Caco-2 (cell line): ENCODE measurements around the gene NCOR1. TPM values are rescaled to one million over a fixed set of nuclear protein-coding genes. Genes with fewer than 3 reads are reported as not detected.
A peak's percentile ranks its signal among the peaks of the same experiment; 100 is the strongest.

Experiments used
- BruUV-seq: library from RNA; stranded (reverse); fragments of 400-500 nt; replicated peaks from 2 replicates; lab custom pipeline; 2021; lab: Mats Ljungman, UMichigan
- CTCF ChIA-PET: fragments of 300-600 bp; sonication (Branson Sonifier 250); formaldehyde crosslinking; loops from one replicate; lab custom pipeline; 2022; ENCODE audit warnings: antibody characterized with exemption; lab: Charles Lee
- POLR2A ChIA-PET: fragments of 300-600 bp; sonication (Branson Sonifier 250); formaldehyde crosslinking; loops from one replicate; lab custom pipeline; 2022; ENCODE audit warnings: antibody characterized with exemption; lab: Charles Lee
- DNase-seq, 2 experiments: peaks; one replicate each; pipeline versions ENCODE4 v3.0.0 to v3.0.0-alpha.2; 2020 to 2022
- H3K27me3 ChIP-seq: replicated peaks from 2 replicates; pipeline ENCODE4 v1.6.0; 2011; ENCODE audit warnings: low read length; ENCODE audit not compliant: control insufficient read depth, insufficient read depth
- H3K36me3 ChIP-seq: 2 replicates; pipeline ENCODE4 v1.5.1; 2011; ENCODE audit warnings: low read length; ENCODE audit not compliant: control insufficient read depth, insufficient read depth
- H3K4me1 ChIP-seq: fragments of 250-450 bp; sonication (Bioruptor Pico); 2 replicates; pipeline ENCODE4 v1.5.1; 2020; ENCODE audit warnings: mild to moderate bottlenecking
- H3K4me3 ChIP-seq: 2 replicates; pipeline ENCODE4 v1.5.1; 2011; ENCODE audit warnings: low read depth, mild to moderate bottlenecking, control low read depth, low read length
- H3K9me3 ChIP-seq: fragments of 250-450 bp; sonication (Bioruptor Pico); 2 replicates; pipeline ENCODE4 v1.5.1; 2020; ENCODE audit warnings: mild to moderate bottlenecking, moderate library complexity
- H3K27ac Mint-ChIP-seq: one replicate; pipeline ENCODE4 v1.8.0; 2022; ENCODE audit warnings: mixed read lengths; ENCODE audit not compliant: unreplicated experiment
- H3K27me3 Mint-ChIP-seq: one replicate; pipeline ENCODE4 v1.8.0; 2022; ENCODE audit warnings: mixed read lengths; ENCODE audit not compliant: insufficient read depth, unreplicated experiment
- H3K36me3 Mint-ChIP-seq: one replicate; pipeline ENCODE4 v1.8.0; 2022; ENCODE audit warnings: mild to moderate bottlenecking, mixed read lengths; ENCODE audit not compliant: insufficient read depth, unreplicated experiment
- H3K4me1 Mint-ChIP-seq: one replicate; pipeline ENCODE4 v1.8.0; 2022; ENCODE audit warnings: low read depth, mixed read lengths; ENCODE audit not compliant: unreplicated experiment
- H3K4me3 Mint-ChIP-seq: one replicate; pipeline ENCODE4 v1.8.0; 2022; ENCODE audit warnings: mild to moderate bottlenecking, moderate library complexity, mixed read lengths; ENCODE audit not compliant: unreplicated experiment
- H3K9me3 Mint-ChIP-seq: one replicate; pipeline ENCODE4 v1.8.0; 2022; ENCODE audit warnings: mixed read lengths; ENCODE audit not compliant: unreplicated experiment
- intact Hi-C: fragments of 100-400 bp; cut with micrococcal nuclease; formaldehyde crosslinking; loops from one replicate; pipeline ENCODE4 v1.10.0; 2022; ENCODE audit not compliant: unreplicated experiment
- total RNA-seq: library from RNA; stranded (reverse); gene quantifications from 2 replicates; pipeline ENCODE4 v1.2.3, GENCODE V29; 2022
- TF ChIP-seq, protein P1 (sequence below), 2 experiments: fragments of 200-600 bp in 1 of 2; IDR thresholded peaks; 1 replicate in 1 of 2; 2 replicates in 1 of 2; pipeline versions ENCODE4 v1.5.1 to v1.8.0; 2011 to 2022; ENCODE audit warnings: antibody characterized with exemption in 1 of 2, control low read depth in 1 of 2, inconsistent platforms in 1 of 2, low read depth in 1 of 2, low read length in 1 of 2, mild to moderate bottlenecking in 1 of 2, moderate library complexity in 1 of 2; ENCODE audit not compliant: insufficient read depth in 1 of 2, severe bottlenecking in 1 of 2, unreplicated experiment in 1 of 2

Gene NCOR1
- total RNA-seq, 1 experiment from 2014 or later, result 90.8 TPM

DNA sequence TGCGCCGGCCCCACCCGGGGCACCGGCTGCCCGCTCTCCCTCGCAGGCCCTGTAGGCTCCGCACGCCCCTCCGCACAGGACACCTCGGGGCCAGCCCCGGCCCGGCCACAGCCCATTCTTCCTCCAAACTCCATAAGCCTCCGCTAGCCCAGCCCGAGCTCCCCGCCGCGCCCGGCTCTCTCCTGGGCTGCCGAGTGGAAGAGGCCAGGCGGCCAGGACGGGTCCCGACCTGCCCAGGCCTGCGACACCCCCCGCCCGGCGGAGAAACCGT is 397 bp downstream of the NCOR1 start:
- H3K27ac Mint-ChIP-seq, result peak overlapping the region; percentile 53
- H3K36me3 Mint-ChIP-seq, result peaks cover 12% of the 10 kb centered on the region
- CTCF ChIA-PET, result interaction anchor here (1.0 kb wide), 1 partner anchor 216 kb away, joined by 3 read pairs; the partner anchor contains the start of gene ZSWIM7
- Histone ChIP-seq H3K36me3 (no peaks in the 10 kb centered on the region), H3K27me3 (no peaks in the 10 kb centered on the region), H3K4me3 (peak overlapping the region; percentile 71), H3K4me1 (no peaks in the 10 kb centered on the region; the same call in 1 of the 2 replicates), H3K9me3 (no peaks in the 10 kb centered on the region)
- TF ChIP-seq, protein P1, sequence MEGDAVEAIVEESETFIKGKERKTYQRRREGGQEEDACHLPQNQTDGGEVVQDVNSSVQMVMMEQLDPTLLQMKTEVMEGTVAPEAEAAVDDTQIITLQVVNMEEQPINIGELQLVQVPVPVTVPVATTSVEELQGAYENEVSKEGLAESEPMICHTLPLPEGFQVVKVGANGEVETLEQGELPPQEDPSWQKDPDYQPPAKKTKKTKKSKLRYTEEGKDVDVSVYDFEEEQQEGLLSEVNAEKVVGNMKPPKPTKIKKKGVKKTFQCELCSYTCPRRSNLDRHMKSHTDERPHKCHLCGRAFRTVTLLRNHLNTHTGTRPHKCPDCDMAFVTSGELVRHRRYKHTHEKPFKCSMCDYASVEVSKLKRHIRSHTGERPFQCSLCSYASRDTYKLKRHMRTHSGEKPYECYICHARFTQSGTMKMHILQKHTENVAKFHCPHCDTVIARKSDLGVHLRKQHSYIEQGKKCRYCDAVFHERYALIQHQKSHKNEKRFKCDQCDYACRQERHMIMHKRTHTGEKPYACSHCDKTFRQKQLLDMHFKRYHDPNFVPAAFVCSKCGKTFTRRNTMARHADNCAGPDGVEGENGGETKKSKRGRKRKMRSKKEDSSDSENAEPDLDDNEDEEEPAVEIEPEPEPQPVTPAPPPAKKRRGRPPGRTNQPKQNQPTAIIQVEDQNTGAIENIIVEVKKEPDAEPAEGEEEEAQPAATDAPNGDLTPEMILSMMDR (IDR thresholded peaks at IDR 0.05; ENCODE audit: insufficient read depth in 1 of 2, low read depth in 1 of 2, low read length in 1 of 2, severe bottlenecking in 1 of 2, unreplicated experiment in 1 of 2), result no peak
- no peaks in the 10 kb centered on the region for H3K9me3 Mint-ChIP-seq
- peak; percentile 34 to 51 for DNase-seq
- BruUV-seq, result no TSS peak
- no peaks in the 10 kb centered on the region for H3K27me3 Mint-ChIP-seq
- H3K4me3 Mint-ChIP-seq, result peak overlapping the region; percentile 95
- H3K4me1 Mint-ChIP-seq, result no peaks in the 10 kb centered on the region
- intact Hi-C loops, result loop anchor here (5.0 kb wide), 1 partner anchor 72 kb away; no protein-coding TSS in a partner anchor
- POLR2A ChIA-PET, result interaction anchor here (0.8 to 1.5 kb wide), 3 partner anchors 12 to 166 kb away, joined by 3 to 5 read pairs (median 4); no protein-coding TSS in a partner anchor

DNA sequence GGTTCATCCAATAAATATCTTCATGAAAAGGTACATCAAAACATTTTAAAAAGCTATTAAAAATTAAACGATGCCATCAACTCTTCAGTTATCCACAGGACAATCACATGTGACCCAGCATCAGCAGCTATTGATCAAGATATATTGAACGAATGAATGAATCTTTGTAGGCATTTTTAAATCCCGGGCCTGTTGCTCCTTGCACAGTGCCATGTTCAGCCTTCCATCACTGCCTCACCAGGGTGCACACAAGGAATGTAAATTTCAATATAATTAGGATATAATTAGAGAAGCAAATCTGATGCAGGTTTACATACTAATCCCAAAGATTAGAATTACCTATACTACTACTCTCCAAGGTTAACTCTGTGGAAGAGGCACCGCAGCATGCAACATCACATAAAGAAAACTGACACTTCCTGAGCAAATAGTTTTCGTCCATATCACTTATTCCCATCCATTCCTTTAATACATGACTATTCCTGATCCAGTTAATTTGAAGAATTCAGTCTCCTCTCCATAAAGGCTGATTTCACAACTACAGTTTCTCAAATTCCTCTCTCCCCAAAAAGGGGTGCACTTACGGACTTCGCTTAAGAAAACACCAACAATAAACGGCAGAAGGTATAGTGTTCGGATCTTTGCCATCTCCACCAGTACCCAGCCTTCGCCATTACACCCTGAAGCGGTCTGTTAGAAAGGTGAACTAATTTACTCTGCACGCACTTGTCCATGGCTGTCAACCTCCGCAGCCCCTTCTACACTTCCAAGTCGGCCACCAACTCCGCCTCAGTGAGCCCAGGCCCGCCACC is 938 bp downstream of the NCOR1 start:
- TF ChIP-seq, protein P1 (IDR thresholded peaks at IDR 0.05; ENCODE audit: insufficient read depth in 1 of 2, low read depth in 1 of 2, low read length in 1 of 2, severe bottlenecking in 1 of 2, unreplicated experiment in 1 of 2), result no peak
- no TSS peak for BruUV-seq
- DNase-seq, result no peak
- intact Hi-C loops, result loop anchor here (5.0 kb wide), 1 partner anchor 73 kb away; no protein-coding TSS in a partner anchor
- Histone ChIP-seq H3K27me3 (no peaks in the 10 kb centered on the region), H3K4me1 (no peaks in the 10 kb centered on the region; the same call in 1 of the 2 replicates), H3K9me3 (no peaks in the 10 kb centered on the region), H3K4me3 (peak overlapping the region; percentile 71), H3K36me3 (no peaks in the 10 kb centered on the region)
- Mint-ChIP-seq H3K4me3 (peak overlapping the region; percentile 95), H3K36me3 (peaks cover 12% of the 10 kb centered on the region), H3K9me3 (no peaks in the 10 kb centered on the region), H3K27me3 (no peaks in the 10 kb centered on the region), H3K27ac (peak overlapping the region; percentile 53), H3K4me1 (no peaks in the 10 kb centered on the region)
- ChIA-PET POLR2A (interaction anchor here (1.5 kb wide), 1 partner anchor 12 kb away, joined by 5 read pairs; no protein-coding TSS in a partner anchor), CTCF (interaction anchor here (1.0 kb wide), 1 partner anchor 215 kb away, joined by 3 read pairs; the partner anchor contains the start of gene ZSWIM7)

DNA sequence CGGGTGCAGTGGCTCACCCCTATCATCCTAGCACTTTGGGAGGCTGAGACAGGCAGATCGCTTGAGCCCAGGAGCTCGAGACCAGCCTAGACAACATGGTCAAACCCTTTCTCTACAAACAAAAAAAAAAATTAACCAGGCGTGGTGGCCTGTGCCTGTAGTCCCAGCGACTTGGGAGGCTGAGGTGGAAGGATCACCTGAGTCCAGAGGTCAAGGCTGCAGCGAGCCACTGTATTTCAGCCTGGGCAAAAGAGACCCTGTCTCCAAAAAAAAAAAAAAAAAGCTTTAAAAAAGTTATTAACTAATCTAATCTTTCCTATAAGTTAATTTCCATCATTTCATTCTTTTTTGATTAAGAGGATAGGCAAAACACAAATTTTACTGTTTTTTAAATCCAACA is 2.5 kb downstream of the NCOR1 start:
- ChIA-PET POLR2A (no interaction called here), CTCF (no interaction called here)
- Mint-ChIP-seq H3K9me3 (no peaks in the 10 kb centered on the region), H3K27ac (no peak overlapping the region), H3K36me3 (peaks cover 12% of the 10 kb centered on the region), H3K27me3 (no peaks in the 10 kb centered on the region), H3K4me1 (no peaks in the 10 kb centered on the region), H3K4me3 (no peak overlapping the region)
- no peak for DNase-seq
- TF ChIP-seq, protein P1 (IDR thresholded peaks at IDR 0.05; ENCODE audit: insufficient read depth in 1 of 2, low read depth in 1 of 2, low read length in 1 of 2, severe bottlenecking in 1 of 2, unreplicated experiment in 1 of 2), result no peak
- H3K4me3 ChIP-seq, result no peak overlapping the region
- no TSS peak for BruUV-seq
- H3K9me3 ChIP-seq, result no peaks in the 10 kb centered on the region
- H3K36me3 ChIP-seq, result no peaks in the 10 kb centered on the region
- intact Hi-C loops, result no loop called here
- H3K4me1 ChIP-seq, result no peaks in the 10 kb centered on the region; the same call in 1 of the 2 replicates
- H3K27me3 ChIP-seq, result no peaks in the 10 kb centered on the region
